Camera-type eye (tissue), 1 donor: ENCODE data around the gene TRIM9. TPM values are rescaled to one million over a fixed set of nuclear protein-coding genes. Genes with fewer than 3 reads are reported as not detected.

Experiments used
- total RNA-seq: library from RNA; depleted of rRNA; stranded (reverse); fragments of >200 nt; gene quantifications from one replicate; pipeline ENCODE4 v1.2.3, GENCODE V29; 2014

TRIM9 gene
- 64.8 TPM for total RNA-seq

DNA sequence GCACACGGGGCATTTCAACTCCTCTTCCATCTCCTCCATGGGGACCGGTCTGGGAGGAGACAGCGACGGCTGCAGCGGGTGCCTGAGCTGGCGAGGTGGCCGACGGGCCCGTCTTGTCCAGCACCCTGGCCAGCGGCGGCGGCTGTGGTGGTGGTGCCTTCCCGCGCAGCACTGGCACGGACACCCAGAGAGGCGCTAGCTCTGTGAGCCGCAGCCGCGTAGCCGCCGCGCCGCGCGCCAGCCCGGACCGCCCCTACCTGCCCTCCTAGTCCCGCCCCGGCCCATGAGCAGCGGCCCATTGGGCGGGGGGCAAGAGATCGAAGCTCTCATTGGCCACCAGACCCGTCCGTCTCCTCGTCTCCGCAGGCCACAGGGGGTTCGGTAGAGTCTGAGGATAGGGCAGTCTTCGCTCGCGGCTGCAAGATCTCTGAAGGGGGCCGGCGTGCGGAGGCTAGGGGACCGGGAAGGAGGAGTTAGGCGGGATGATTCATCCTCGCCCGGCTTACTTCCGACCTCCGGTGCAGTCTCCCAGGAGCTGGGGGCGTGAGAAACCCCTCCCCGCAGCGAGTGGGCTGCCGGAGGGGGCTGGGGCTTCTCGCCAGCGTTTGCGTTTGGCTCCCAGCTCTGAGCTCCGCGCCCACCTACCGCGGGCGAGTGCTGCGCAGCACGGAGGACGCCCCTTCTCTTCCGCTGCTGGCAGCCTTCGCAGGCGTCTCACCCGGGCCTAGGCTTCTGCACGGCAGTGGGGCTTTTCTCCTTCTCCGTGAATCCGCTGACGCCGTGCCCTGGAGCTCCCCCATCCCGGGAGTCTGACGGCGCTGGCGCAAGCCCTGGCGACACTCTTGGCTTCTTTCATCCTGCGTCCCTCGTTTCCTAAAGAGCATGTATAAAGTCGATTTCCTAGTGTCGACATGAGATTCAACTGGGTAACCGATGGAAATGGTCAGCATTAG lies at the start of gene TRIM9:
Gene TRIM9 (minus strand): TSS at position 205 of the 953 bp plus-strand sequence. CDS start 166 bp downstream, at position 39.

GRCh38 chr14:50943943-50944646 lies 150.8 kb downstream of the TRIM9 start, which contains the start of gene PYGL:
Gene PYGL, minus strand, starts transcription at chr14:50944483. Its CDS starts 80 bp downstream, at chr14:50944403.

Other genes with a start within 250 kb of the TRIM9 start
- 10.2 TPM for gene ABHD12B, start 223.1 kb downstream of the TRIM9 start, total RNA-seq
- 55.0 TPM for gene PYGL, start 150.6 kb downstream of the TRIM9 start, total RNA-seq
- 119 TPM for gene TMX1, start 145.1 kb upstream of the TRIM9 start, total RNA-seq